ENCODE results near the gene STPG3. TPM values are rescaled to one million over a fixed set of nuclear protein-coding genes. Genes with fewer than 3 reads are reported as not detected.

The STPG3 gene
- total and polyA plus RNA-seq, 12 donors: 0.25 to 3.1 (median 0.32) TPM; not detected in 9

- DNase-seq: no peak
- Histone ChIP-seq H3K36me3 (replicated peaks in 1 of 2) (peaks cover 0 to 2% of the 10 kb centered on the region in 2 donors), H3K9me3 (replicated peaks in 1 of 3) (no peaks in the 10 kb centered on the region), H3K4me1 (replicated peaks in 1 of 2) (peaks cover 14 to 31% of the 10 kb centered on the region in 2 donors), H3K4me3 (no peak overlapping the region), H3K27ac (no peak overlapping the region), H3K27me3 (no peaks in the 10 kb centered on the region)
- TF ChIP-seq CTCF (IDR thresholded peaks at IDR 0.05) (no peak), POLR2A (IDR thresholded peaks at IDR 0.05) (no peak)
- 86 to 100% (median 94%) methylated on average over 13 to 35 of the region's 35 CpGs for WGBS, 4 donors
- intact Hi-C loops (cut with DNase I): no loop called here
These were observed 1.7 kb downstream of the STPG3 start for GRCh38 chr9:137252555-137253506.

GRCh38 chr9:137253717-137254623 lies 2.9 kb downstream of the STPG3 start:
- Histone ChIP-seq H3K9me3 (replicated peaks in 1 of 3) (no peaks in the 10 kb centered on the region), H3K27ac (peak overlapping the region in 2 of 5 donors; percentile 65 to 88), H3K4me1 (replicated peaks in 1 of 2) (peaks cover 14 to 31% of the 10 kb centered on the region in 2 donors), H3K27me3 (no peaks in the 10 kb centered on the region), H3K36me3 (replicated peaks in 1 of 2) (peaks cover 0 to 10% of the 10 kb centered on the region in 2 donors), H3K4me3 (peak overlapping the region in 2 of 4 donors; percentile 44 to 99)
- 33 to 60% (median 48%) methylated on average over 11 to 21 of the region's 21 CpGs for WGBS, 4 donors
- intact Hi-C loops (cut with DNase I): no loop called here
- no peak for TF ChIP-seq CTCF (IDR thresholded peaks at IDR 0.05)
- no peak for TF ChIP-seq POLR2A (IDR thresholded peaks at IDR 0.05)
- DNase-seq: peak in 5 of 7 donors; percentile 49 to 68 (median 62)

- peak in 1 of 6 experiments; percentile 11 for TF ChIP-seq CTCF (IDR thresholded peaks at IDR 0.05)
- peak; percentile 48 to 58 for TF ChIP-seq POLR2A (IDR thresholded peaks at IDR 0.05)
- intact Hi-C loops (cut with DNase I): no loop called here
- Histone ChIP-seq H3K27ac (peak within 1 kb of the TSS in 3 of 5 donors; percentile 20 to 88 (median 65)), H3K36me3 (replicated peaks in 1 of 2) (peaks cover 0 to 15% of the 10 kb centered on the region in 2 donors), H3K4me3 (peak within 1 kb of the TSS; percentile 80 to 99 (median 94)), H3K27me3 (no peaks in the 10 kb centered on the region), H3K9me3 (replicated peaks in 1 of 3) (no peaks in the 10 kb centered on the region), H3K4me1 (replicated peaks in 1 of 2) (peaks cover 14 to 31% of the 10 kb centered on the region in 2 donors)
- WGBS, 4 donors: 1 to 4% (median 2%) methylated on average over 15 to 105 of the region's 105 CpGs
- DNase-seq: peak; percentile 87 to 95 (median 93)
These were observed 3.8 kb downstream of the STPG3 start, which contains the start of gene NELFB for GRCh38 chr9:137254624-137255447. TSS of gene NELFB (plus strand) at chr9:137255327.

Measured in adrenal gland (tissue), 12 donors.